OCI-LY3 (cell line): ENCODE data around the gene MYO5B.

Experiments
- EZH2phosphoT487 ChIP-seq: fragments of 200-600 bp; shearing (Covaris generic); IDR thresholded peaks from 2 replicates; pipeline ENCODE4 v1.6.1; 2018; ENCODE audit warnings: antibody characterized with exemption, mixed run types, low read depth
- TF ChIP-seq, protein P1 (sequence below): fragments of 200-600, 300-600 bp; sonication (generic); IDR thresholded peaks from 2 replicates; pipeline ENCODE4 v1.5.1; 2014; ENCODE audit warnings: antibody characterized with exemption, low read length, low read depth

GRCh38 chr18:50000227-50000626 lies 194.7 kb downstream of the MYO5B start:
- TF ChIP-seq, protein P1, sequence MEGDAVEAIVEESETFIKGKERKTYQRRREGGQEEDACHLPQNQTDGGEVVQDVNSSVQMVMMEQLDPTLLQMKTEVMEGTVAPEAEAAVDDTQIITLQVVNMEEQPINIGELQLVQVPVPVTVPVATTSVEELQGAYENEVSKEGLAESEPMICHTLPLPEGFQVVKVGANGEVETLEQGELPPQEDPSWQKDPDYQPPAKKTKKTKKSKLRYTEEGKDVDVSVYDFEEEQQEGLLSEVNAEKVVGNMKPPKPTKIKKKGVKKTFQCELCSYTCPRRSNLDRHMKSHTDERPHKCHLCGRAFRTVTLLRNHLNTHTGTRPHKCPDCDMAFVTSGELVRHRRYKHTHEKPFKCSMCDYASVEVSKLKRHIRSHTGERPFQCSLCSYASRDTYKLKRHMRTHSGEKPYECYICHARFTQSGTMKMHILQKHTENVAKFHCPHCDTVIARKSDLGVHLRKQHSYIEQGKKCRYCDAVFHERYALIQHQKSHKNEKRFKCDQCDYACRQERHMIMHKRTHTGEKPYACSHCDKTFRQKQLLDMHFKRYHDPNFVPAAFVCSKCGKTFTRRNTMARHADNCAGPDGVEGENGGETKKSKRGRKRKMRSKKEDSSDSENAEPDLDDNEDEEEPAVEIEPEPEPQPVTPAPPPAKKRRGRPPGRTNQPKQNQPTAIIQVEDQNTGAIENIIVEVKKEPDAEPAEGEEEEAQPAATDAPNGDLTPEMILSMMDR: no peak
- no peak for TF ChIP-seq EZH2phosphoT487
